Loucy (cell line): ENCODE results near the gene ACE.

ENCODE experiments used
- CTCF ChIP-seq: fragments of 200-600 bp; sonication (generic); conservative IDR thresholded peaks from 2 replicates; pipeline ENCODE4 v1.5.1; 2014; ENCODE audit warnings: mild to moderate bottlenecking, antibody characterized with exemption, low read length
- EZH2phosphoT487 ChIP-seq: fragments of 200-600 bp; IDR thresholded peaks from 2 replicates; pipeline ENCODE4 v1.6.1; 2018; ENCODE audit warnings: antibody characterized with exemption, mild to moderate bottlenecking, moderate library complexity, borderline replicate concordance

- no peak for TF ChIP-seq CTCF
- TF ChIP-seq EZH2phosphoT487 = no peak
Observed at GRCh38 chr17:63496663-63497400, 20.0 kb downstream of the ACE start.
